SK-N-SH (cell line): ENCODE data around the gene CRAT.

Experiments
- CTCF ChIP-seq: fragments of 200-600 bp; sonication (generic); IDR thresholded peaks from 2 replicates; pipeline ENCODE4 v1.6.1; 2017; ENCODE audit warnings: antibody characterized with exemption, mild to moderate bottlenecking, moderate library complexity
- EP300 ChIP-seq, 2 experiments: IDR thresholded peaks; 2 replicates each; pipeline versions ENCODE4 v1.4.0 to v1.6.1; 2012; ENCODE audit warnings: borderline replicate concordance in 1 of 2, low read depth in 1 of 2, low read length in 1 of 2
- EZH2phosphoT487 ChIP-seq: fragments of 200-600 bp; sonication (generic); IDR thresholded peaks from 2 replicates; pipeline ENCODE4 v1.6.1; 2017; ENCODE audit warnings: low read depth, mixed run types, mild to moderate bottlenecking, antibody characterized with exemption, moderate library complexity, borderline replicate concordance
- FOSL2 ChIP-seq: IDR thresholded peaks from 2 replicates; pipeline ENCODE4 v1.4.0; 2012; ENCODE audit warnings: low read depth, mild to moderate bottlenecking, moderate library complexity, borderline replicate concordance
- GABPA ChIP-seq: IDR thresholded peaks from 2 replicates; pipeline ENCODE4 v1.4.0; 2012; ENCODE audit warnings: low read depth, mild to moderate bottlenecking
- POLR2AphosphoS5 ChIP-seq: IDR thresholded peaks from 2 replicates; pipeline ENCODE4 v1.6.1; 2012; ENCODE audit warnings: low read depth, low read length
- RAD21 ChIP-seq: IDR thresholded peaks from 2 replicates; pipeline ENCODE4 v1.6.1; 2012; ENCODE audit warnings: mild to moderate bottlenecking, low read length
- RXRA ChIP-seq: IDR thresholded peaks from 2 replicates; pipeline ENCODE4 v1.4.0; 2012; ENCODE audit warnings: low read depth, mild to moderate bottlenecking, borderline replicate concordance
- TAF1 ChIP-seq: IDR thresholded peaks from 2 replicates; pipeline ENCODE4 v1.6.1; 2012; ENCODE audit warnings: low read depth, mild to moderate bottlenecking, low read length, moderate library complexity, borderline replicate concordance
- TF ChIP-seq, protein P1 (sequence below): IDR thresholded peaks from 2 replicates; pipeline ENCODE4 v1.6.1; 2012; ENCODE audit warnings: mild to moderate bottlenecking, low read depth, low read length, moderate library complexity

DNA sequence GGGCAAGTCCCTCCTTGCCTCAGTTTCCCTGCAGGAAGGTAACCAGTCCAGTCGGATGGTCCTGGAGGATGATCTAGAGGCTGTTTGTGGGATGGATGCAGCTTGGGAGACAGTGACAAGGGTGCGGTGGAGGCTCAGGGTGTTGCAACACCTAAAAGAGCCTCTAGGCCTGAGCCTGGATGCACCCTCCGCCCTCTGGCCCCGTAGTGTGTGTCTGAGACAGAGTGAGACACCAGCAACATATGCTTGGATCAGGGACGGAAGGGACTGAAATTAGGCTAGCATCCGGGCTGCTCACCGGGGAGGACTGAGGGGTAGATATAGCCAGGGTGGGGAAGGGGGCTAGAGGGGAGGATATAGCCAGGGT, 1.1 kb downstream of the CRAT start:
- TF ChIP-seq GABPA (no peak), POLR2AphosphoS5 (no peak), RXRA (no peak), CTCF (no peak), EP300 (IDR thresholded peaks at IDR 0.05; ENCODE audit: borderline replicate concordance in 1 of 2, low read depth in 1 of 2, low read length in 1 of 2) (no peak), FOSL2 (no peak), TAF1 (no peak), EZH2phosphoT487 (no peak), RAD21 (no peak)
- TF ChIP-seq, protein P1, sequence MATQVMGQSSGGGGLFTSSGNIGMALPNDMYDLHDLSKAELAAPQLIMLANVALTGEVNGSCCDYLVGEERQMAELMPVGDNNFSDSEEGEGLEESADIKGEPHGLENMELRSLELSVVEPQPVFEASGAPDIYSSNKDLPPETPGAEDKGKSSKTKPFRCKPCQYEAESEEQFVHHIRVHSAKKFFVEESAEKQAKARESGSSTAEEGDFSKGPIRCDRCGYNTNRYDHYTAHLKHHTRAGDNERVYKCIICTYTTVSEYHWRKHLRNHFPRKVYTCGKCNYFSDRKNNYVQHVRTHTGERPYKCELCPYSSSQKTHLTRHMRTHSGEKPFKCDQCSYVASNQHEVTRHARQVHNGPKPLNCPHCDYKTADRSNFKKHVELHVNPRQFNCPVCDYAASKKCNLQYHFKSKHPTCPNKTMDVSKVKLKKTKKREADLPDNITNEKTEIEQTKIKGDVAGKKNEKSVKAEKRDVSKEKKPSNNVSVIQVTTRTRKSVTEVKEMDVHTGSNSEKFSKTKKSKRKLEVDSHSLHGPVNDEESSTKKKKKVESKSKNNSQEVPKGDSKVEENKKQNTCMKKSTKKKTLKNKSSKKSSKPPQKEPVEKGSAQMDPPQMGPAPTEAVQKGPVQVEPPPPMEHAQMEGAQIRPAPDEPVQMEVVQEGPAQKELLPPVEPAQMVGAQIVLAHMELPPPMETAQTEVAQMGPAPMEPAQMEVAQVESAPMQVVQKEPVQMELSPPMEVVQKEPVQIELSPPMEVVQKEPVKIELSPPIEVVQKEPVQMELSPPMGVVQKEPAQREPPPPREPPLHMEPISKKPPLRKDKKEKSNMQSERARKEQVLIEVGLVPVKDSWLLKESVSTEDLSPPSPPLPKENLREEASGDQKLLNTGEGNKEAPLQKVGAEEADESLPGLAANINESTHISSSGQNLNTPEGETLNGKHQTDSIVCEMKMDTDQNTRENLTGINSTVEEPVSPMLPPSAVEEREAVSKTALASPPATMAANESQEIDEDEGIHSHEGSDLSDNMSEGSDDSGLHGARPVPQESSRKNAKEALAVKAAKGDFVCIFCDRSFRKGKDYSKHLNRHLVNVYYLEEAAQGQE, result no peak
